Fibroblast of mammary gland (primary cell): ENCODE results near the gene TPSD1.
"Not testable (repeated sequence)": the region's sequence is repeated elsewhere in the genome, so short reads cannot be mapped to it uniquely, and the experiment has no call there.

ENCODE experiments used
- DNase-seq: peaks from one replicate; pipeline ENCODE4 v3.0.0-alpha.2; 2010; ENCODE audit warnings: low read depth
- H3K4me3 ChIP-seq: 2 replicates; pipeline ENCODE4 v1.5.1; 2011; ENCODE audit warnings: low read depth, mild to moderate bottlenecking, low read length, moderate library complexity; ENCODE audit not compliant: control insufficient read depth
- CTCF ChIP-seq: conservative IDR thresholded peaks from 2 replicates; pipeline ENCODE4 v1.5.1; 2011; ENCODE audit warnings: low read depth, low read length, inconsistent platforms; ENCODE audit not compliant: control insufficient read depth, insufficient read depth

TPSD1 gene

GRCh38 chr16:1221628-1222552 is 34.0 kb upstream of the TPSD1 start:
- H3K4me3 ChIP-seq = no peak overlapping the region
- no peak for DNase-seq
- no peak for TF ChIP-seq CTCF

- no peak for DNase-seq
- no peak for TF ChIP-seq CTCF
Measured at GRCh38 chr16:1222553-1223354, 33.1 kb upstream of the TPSD1 start.

GRCh38 chr16:1223355-1224214 is 32.3 kb upstream of the TPSD1 start:
- TF ChIP-seq CTCF = no peak
- DNase-seq = no peak
- H3K4me3 ChIP-seq = no peak overlapping the region

More at GRCh38 chr16:1222553-1223354, 33.1 kb upstream of the TPSD1 start:
- H3K4me3 ChIP-seq = no peak overlapping the region

GRCh38 chr16:1224558-1224957 is 31.3 kb upstream of the TPSD1 start:
- H3K4me3 ChIP-seq = no peak overlapping the region
- no peak for TF ChIP-seq CTCF

GRCh38 chr16:1225051-1225451 is 30.8 kb upstream of the TPSD1 start, which contains the start of gene TPSG1:
Gene TPSG1 (minus strand): TSS chr16:1225268. CDS start chr16:1225252, 16 bp downstream.
- H3K4me3 ChIP-seq = no peak within 1 kb of the TSS
- TF ChIP-seq CTCF = no peak
- no peak for DNase-seq

More at GRCh38 chr16:1224558-1224957, 31.3 kb upstream of the TPSD1 start:
- no peak for DNase-seq

- H3K4me3 ChIP-seq, DNase-seq: not testable (repeated sequence)
Measured at GRCh38 chr16:1225728-1226311, 30.0 kb upstream of the TPSD1 start.

GRCh38 chr16:1226692-1227091 is 29.2 kb upstream of the TPSD1 start:
- not testable (repeated sequence) for H3K4me3 ChIP-seq, DNase-seq

GRCh38 chr16:1228227-1228626 is 27.6 kb upstream of the TPSD1 start:
- not testable (repeated sequence) for H3K4me3 ChIP-seq, DNase-seq

- not testable (repeated sequence) for DNase-seq, H3K4me3 ChIP-seq
Measured at GRCh38 chr16:1229476-1229875, 26.4 kb upstream of the TPSD1 start.

- DNase-seq, H3K4me3 ChIP-seq: not testable (repeated sequence)
Measured at GRCh38 chr16:1230084-1230470, 25.8 kb upstream of the TPSD1 start, which contains the start of gene TPSB2. Gene TPSB2 (minus strand): TSS chr16:1230184. CDS start chr16:1229951, 233 bp downstream.
